Transverse colon (tissue), 4 donors: ENCODE data around the gene PCDHA7. TPM values are rescaled to one million over a fixed set of nuclear protein-coding genes. Genes with fewer than 3 reads are reported as not detected.

Experiments used
- DNase-seq: peaks from one replicate; pipeline ENCODE4 v3.0.0-alpha.2; 2019
- H3K27ac ChIP-seq, 4 donors: fragments of 200-600 bp; sonication (generic); 2 replicates each; pipeline ENCODE4 v1.5.1; 2016 to 2018; ENCODE audit warnings: inconsistent platforms in 4 of 4
- H3K27me3 ChIP-seq: fragments of 200-600 bp; sonication (generic); 2 replicates; pipeline ENCODE4 v1.5.1; 2017; ENCODE audit warnings: inconsistent platforms
- H3K36me3 ChIP-seq, 4 donors: fragments of 200-600 bp; sonication (generic); 2 replicates each; pipeline ENCODE4 v1.5.1; 2017 to 2019; ENCODE audit warnings: inconsistent platforms in 4 of 4
- H3K4me1 ChIP-seq, 4 donors: fragments of 200-600 bp; sonication (generic); 2 replicates each; pipeline ENCODE4 v1.5.1; 2017 to 2020; ENCODE audit warnings: inconsistent platforms in 4 of 4
- H3K4me3 ChIP-seq, 4 donors: fragments of 200-600 bp; sonication (generic); 1 replicate in 1 of 4; 2 replicates in 3 of 4; pipeline versions ENCODE4 v1.5.1 to v1.6.1; 2017 to 2019; ENCODE audit warnings: inconsistent platforms in 4 of 4
- H3K9me3 ChIP-seq, 2 donors: fragments of 200-600 bp; sonication (generic); 2 replicates each; pipeline ENCODE4 v1.5.1; 2017 to 2019; ENCODE audit warnings: inconsistent platforms in 2 of 2
- CTCF ChIP-seq, 5 experiments: fragments of 200-600 bp in 3 of 5; fragments of 450-650 bp in 2 of 5; sonication (generic) in 3 of 5; IDR thresholded peaks; 1 replicate in 2 of 5; 2 replicates in 3 of 5; pipeline ENCODE4 v1.5.1; 2016 to 2017; ENCODE audit warnings: antibody characterized with exemption in 5 of 5, inconsistent platforms in 3 of 5, mild to moderate bottlenecking in 2 of 5, moderate library complexity in 1 of 5
- EP300 ChIP-seq: sonication (generic); formaldehyde crosslinking; IDR thresholded peaks from one replicate; pipeline ENCODE4 v1.6.1; 2017; ENCODE audit warnings: antibody characterized with exemption, low read depth
- POLR2A ChIP-seq: fragments of 450-650 bp; IDR thresholded peaks from one replicate; pipeline ENCODE4 v1.6.1; 2016; ENCODE audit warnings: antibody characterized with exemption, mild to moderate bottlenecking, moderate library complexity
- POLR2AphosphoS5 ChIP-seq, 3 donors: sonication (generic); formaldehyde crosslinking; IDR thresholded peaks; one replicate each; pipeline ENCODE4 v1.6.1; 2016; ENCODE audit warnings: antibody characterized with exemption in 3 of 3
- WGBS, 2 donors: methylation state at CpG; one replicate each; pipeline ENCODE4 v1.1.5; 2018; ENCODE audit warnings: low coverage in 1 of 2; 5-methylcytosine and 5-hydroxymethylcytosine counted together
- in situ Hi-C, 4 donors: fragments of 200-750 bp; cut with MboI; loops; one replicate each; pipeline versions ENCODE4 v1.15.0 to v1.15.1; 2017; ENCODE audit warnings: low sequenced_read_pairs in 3 of 4, low pct_ligation_motif_present in 1 of 4, low pct_unique_long_range_greater_than_20kb in 1 of 4
- intact Hi-C: fragments of 100-400 bp; cut with DNase I; formaldehyde crosslinking; loops from one replicate; pipeline ENCODE4 v1.15.1; 2023; ENCODE audit warnings: low total_unique reads
- total RNA-seq, 4 donors: library from RNA; depleted of rRNA; stranded (reverse); fragments of >200 nt; gene quantifications; one replicate each; pipeline ENCODE4 v1.1.0, GENCODE V29; 2016

PCDHA7 gene
- total RNA-seq, 4 donors from 2014 or later, result 0.37 to 1.4 (median 1.1) TPM; not detected in 1

- intact Hi-C loops, result no loop called here
- 52 to 64% methylated on average over 20 to 44 of the region's 44 CpGs for WGBS, 2 donors
These were observed 22.0 kb downstream of the PCDHA7 start, which contains the start of gene PCDHA10 for GRCh38 chr5:140855772-140856674. PCDHA10 (plus strand) TSS chr5:140855897; CDS start chr5:140856049, 152 bp downstream.

GRCh38 chr5:140857177-140857986 is 23.3 kb downstream of the PCDHA7 start:
- Histone ChIP-seq H3K27ac (no peak overlapping the region), H3K36me3 (no peaks in the 10 kb centered on the region), H3K9me3 (peaks cover 21% of the 10 kb centered on the region in 2 donors), H3K27me3 (peaks cover 4% of the 10 kb centered on the region), H3K4me3 (no peak overlapping the region), H3K4me1 (no peaks in the 10 kb centered on the region)
- TF ChIP-seq POLR2AphosphoS5 (IDR thresholded peaks at IDR 0.05), result no peak
- TF ChIP-seq POLR2A, result no peak
- TF ChIP-seq CTCF (IDR thresholded peaks at IDR 0.05), result no peak
- no peak for TF ChIP-seq EP300
- DNase-seq, result no peak
- 81 to 94% methylated on average over 9 to 93 of the region's 94 CpGs for WGBS, 2 donors
- in situ Hi-C loops (no loop called here), intact Hi-C loops (no loop called here)

More at GRCh38 chr5:140855772-140856674, 22.0 kb downstream of the PCDHA7 start, which contains the start of gene PCDHA10:
- H3K4me1 ChIP-seq, result no peaks in the 10 kb centered on the region
- no peak for DNase-seq
- peaks cover 15 to 21% of the 10 kb centered on the region in 2 donors for H3K9me3 ChIP-seq
- H3K27ac ChIP-seq, result no peak within 1 kb of the TSS
- peaks cover 4% of the 10 kb centered on the region for H3K27me3 ChIP-seq
- H3K4me3 ChIP-seq, result peak within 1 kb of the TSS in 1 of 4 donors; percentile 4
- no peaks in the 10 kb centered on the region for H3K36me3 ChIP-seq
- no peak for TF ChIP-seq POLR2A
- TF ChIP-seq EP300, result no peak
- TF ChIP-seq POLR2AphosphoS5 (IDR thresholded peaks at IDR 0.05), result no peak
- in situ Hi-C loops, result no loop called here

- 88% methylated on average over 11 of the region's 22 CpGs; no CpG with 5 or more reads in 1 of the 2 donors for WGBS, 2 donors
- Histone ChIP-seq H3K4me3 (no peak overlapping the region), H3K9me3 (peaks cover 20 to 21% of the 10 kb centered on the region in 2 donors), H3K4me1 (no peaks in the 10 kb centered on the region), H3K36me3 (no peaks in the 10 kb centered on the region), H3K27ac (no peak overlapping the region), H3K27me3 (peaks cover 4% of the 10 kb centered on the region)
- in situ Hi-C loops, result no loop called here
- DNase-seq, result no peak
- TF ChIP-seq POLR2AphosphoS5 (IDR thresholded peaks at IDR 0.05) (no peak), CTCF (IDR thresholded peaks at IDR 0.05) (no peak), EP300 (no peak), POLR2A (no peak)
- intact Hi-C loops, result no loop called here
These were observed 23.8 kb downstream of the PCDHA7 start for GRCh38 chr5:140857987-140858240.

GRCh38 chr5:140862441-140863295 is 28.6 kb downstream of the PCDHA7 start:
- 63 to 85% methylated on average over 7 to 65 of the region's 76 CpGs for WGBS, 2 donors
- in situ Hi-C loops (no loop called here), intact Hi-C loops (no loop called here)
- Histone ChIP-seq H3K4me1 (no peaks in the 10 kb centered on the region), H3K27ac (no peak overlapping the region), H3K36me3 (no peaks in the 10 kb centered on the region), H3K4me3 (no peak overlapping the region), H3K27me3 (no peaks in the 10 kb centered on the region), H3K9me3 (peaks cover 7 to 19% of the 10 kb centered on the region in 2 donors)
- DNase-seq, result no peak
- TF ChIP-seq EP300 (no peak), POLR2AphosphoS5 (IDR thresholded peaks at IDR 0.05) (no peak), POLR2A (no peak), CTCF (IDR thresholded peaks at IDR 0.05) (no peak)
